Right cardiac atrium (tissue), 5 donors: ENCODE measurements around the gene IMMP2L. TPM values are rescaled to one million over a fixed set of nuclear protein-coding genes. Genes with fewer than 3 reads are reported as not detected.

Source experiments
- ATAC-seq, 2 donors: fragments of 200-7000 bp; cut with Tn5 transposase; one replicate each; pipeline versions ENCODE4 v1.8.0 to v1.9.1; 2020; ENCODE audit warnings: moderate library complexity in 2 of 2, mild to moderate bottlenecking in 1 of 2
- DNase-seq, 3 donors: peaks; one replicate each; pipeline ENCODE4 v3.0.0-alpha.2; 2020
- H3K27ac ChIP-seq: one replicate; pipeline ENCODE4 v1.5.1; 2013; ENCODE audit warnings: mild to moderate bottlenecking, low read length, control low read depth, moderate library complexity
- H3K27me3 ChIP-seq: one replicate; pipeline ENCODE4 v1.6.1; 2013; ENCODE audit not compliant: control insufficient read depth, insufficient read depth
- H3K4me1 ChIP-seq: one replicate; pipeline ENCODE4 v1.6.1; 2013; ENCODE audit warnings: low read length; ENCODE audit not compliant: control insufficient read depth, insufficient read depth
- H3K4me3 ChIP-seq: one replicate; pipeline ENCODE4 v1.5.1; 2013; ENCODE audit warnings: low read length, control low read depth
- H3K9me3 ChIP-seq: one replicate; pipeline ENCODE4 v1.6.1; 2013; ENCODE audit warnings: low read length; ENCODE audit not compliant: control insufficient read depth
- WGBS: extraction: QIAGEN DNeasy Blood & Tissue Kit; methylation state at CpG from one replicate; pipeline ENCODE4 v1.1.7; 2013; 5-methylcytosine and 5-hydroxymethylcytosine counted together
- intact Hi-C, 4 donors: fragments of 100-400 bp; cut with DNase I; formaldehyde crosslinking; loops; one replicate each; pipeline versions ENCODE4 v1.11.0 to v1.14.0; 2022 to 2023
- polyA plus RNA-seq: library from polyadenylated mRNA; stranded (reverse); fragments of 200-250 nt; gene quantifications from one replicate; pipeline ENCODE4 v1.2.3, GENCODE V29; 2013
- total RNA-seq, 4 donors: library from RNA; stranded (reverse); fragmentation: NEBNext Ultra II Directional; extraction: Animal tissue kit (Norgen Biotek cat#: 25700); gene quantifications; one replicate each; pipeline ENCODE4 v1.2.1, GENCODE V29; 2021
- donor health status: healthy with polysubstance abuse.
- donor health status: DM: no; HTN: yes; CAD: no.
- donor health status: DM: no; HTN: no; CAD: no.
- donor health status: DM: no; HTN: yes; CAD: no; lungs with severe emphysema.
- donor health status: DM: yes; HTN: yes; CAD: no.

Gene IMMP2L
- total and polyA plus RNA-seq, 5 donors: 6.6 to 16.2 (median 13.9) TPM

- Histone ChIP-seq H3K9me3 (no peaks in the 10 kb centered on the region), H3K27ac (no peak overlapping the region), H3K4me1 (no peaks in the 10 kb centered on the region), H3K27me3 (no peaks in the 10 kb centered on the region), H3K4me3 (no peak overlapping the region)
- intact Hi-C loops: no loop called here
- ATAC-seq (no peak), DNase-seq (no peak)
- WGBS: 93% methylated on average over 2 of the region's 2 CpGs
These were observed 858.1 kb downstream of the IMMP2L start for GRCh38 chr7:110704225-110704624.

- H3K4me1 ChIP-seq: no peaks in the 10 kb centered on the region
- H3K27ac ChIP-seq: no peak overlapping the region
- 79% methylated on average over 3 of the region's 3 CpGs for WGBS
- no peak for ATAC-seq
- intact Hi-C loops: no loop called here
- no peak for DNase-seq
- H3K27me3 ChIP-seq: no peaks in the 10 kb centered on the region
- no peak overlapping the region for H3K4me3 ChIP-seq
- no peaks in the 10 kb centered on the region for H3K9me3 ChIP-seq
These were observed 863.7 kb downstream of the IMMP2L start for GRCh38 chr7:110698576-110698975.

GRCh38 chr7:110693344-110693743 is 868.9 kb downstream of the IMMP2L start:
- Histone ChIP-seq H3K27ac (no peak overlapping the region), H3K27me3 (no peaks in the 10 kb centered on the region), H3K4me3 (no peak overlapping the region), H3K9me3 (no peaks in the 10 kb centered on the region), H3K4me1 (no peaks in the 10 kb centered on the region)
- intact Hi-C loops: no loop called here
- ATAC-seq (no peak), DNase-seq (no peak)

GRCh38 chr7:110688908-110689307 is 873.4 kb downstream of the IMMP2L start:
- no peak overlapping the region for H3K4me3 ChIP-seq
- 84% methylated on average over 2 of the region's 2 CpGs for WGBS
- no peaks in the 10 kb centered on the region for H3K9me3 ChIP-seq
- no peak for ATAC-seq
- no peak for DNase-seq
- H3K27me3 ChIP-seq: no peaks in the 10 kb centered on the region
- H3K27ac ChIP-seq: no peak overlapping the region
- H3K4me1 ChIP-seq: no peaks in the 10 kb centered on the region
- intact Hi-C loops: no loop called here

- H3K9me3 ChIP-seq: no peaks in the 10 kb centered on the region
- no peaks in the 10 kb centered on the region for H3K4me1 ChIP-seq
- H3K27me3 ChIP-seq: no peaks in the 10 kb centered on the region
- H3K4me3 ChIP-seq: no peak overlapping the region
- ATAC-seq (no peak), DNase-seq (no peak)
- intact Hi-C loops: no loop called here
- H3K27ac ChIP-seq: no peak overlapping the region
These were observed 876.4 kb downstream of the IMMP2L start for GRCh38 chr7:110685899-110686298.

GRCh38 chr7:110681941-110682340 is 880.4 kb downstream of the IMMP2L start:
- ATAC-seq (peak in 1 of 2 donors; percentile 75), DNase-seq (no peak)
- Histone ChIP-seq H3K9me3 (no peaks in the 10 kb centered on the region), H3K4me3 (no peak overlapping the region), H3K4me1 (no peaks in the 10 kb centered on the region), H3K27ac (no peak overlapping the region), H3K27me3 (no peaks in the 10 kb centered on the region)
- intact Hi-C loops: no loop called here
- WGBS: 27% methylated on average over 1 of the region's 1 CpG

GRCh38 chr7:110677405-110677804 is 884.9 kb downstream of the IMMP2L start:
- 60% methylated on average over 5 of the region's 5 CpGs for WGBS
- no peaks in the 10 kb centered on the region for H3K4me1 ChIP-seq
- H3K9me3 ChIP-seq: no peaks in the 10 kb centered on the region
- H3K27ac ChIP-seq: no peak overlapping the region
- H3K27me3 ChIP-seq: no peaks in the 10 kb centered on the region
- DNase-seq: no peak
- intact Hi-C loops: no loop called here
- no peak overlapping the region for H3K4me3 ChIP-seq
- no peak for ATAC-seq

GRCh38 chr7:110676785-110677184 is 885.5 kb downstream of the IMMP2L start:
- H3K4me3 ChIP-seq: no peak overlapping the region
- 93% methylated on average over 2 of the region's 2 CpGs for whole genome bisulfite sequencing
- no peaks in the 10 kb centered on the region for H3K27me3 ChIP-seq
- H3K9me3 ChIP-seq: no peaks in the 10 kb centered on the region
- H3K27ac ChIP-seq: no peak overlapping the region
- no peak for ATAC-seq
- no peaks in the 10 kb centered on the region for H3K4me1 ChIP-seq
- no peak for DNase-seq
- intact Hi-C loops: no loop called here

- no peak overlapping the region for H3K27ac ChIP-seq
- H3K4me1 ChIP-seq: no peaks in the 10 kb centered on the region
- intact Hi-C loops: no loop called here
- no peaks in the 10 kb centered on the region for H3K9me3 ChIP-seq
- no peak for ATAC-seq
- no peaks in the 10 kb centered on the region for H3K27me3 ChIP-seq
- no peak overlapping the region for H3K4me3 ChIP-seq
- 89% methylated on average over 4 of the region's 4 CpGs for WGBS
- no peak for DNase-seq
These were observed 886.7 kb downstream of the IMMP2L start for GRCh38 chr7:110675383-110676103.

GRCh38 chr7:110673148-110673547 is 889.1 kb downstream of the IMMP2L start:
- ATAC-seq (no peak), DNase-seq (no peak)
- intact Hi-C loops: no loop called here
- no peaks in the 10 kb centered on the region for H3K4me1 ChIP-seq
- H3K9me3 ChIP-seq: no peaks in the 10 kb centered on the region
- no peaks in the 10 kb centered on the region for H3K27me3 ChIP-seq
- 94% methylated on average over 1 of the region's 1 CpG for WGBS
- no peak overlapping the region for H3K4me3 ChIP-seq
- H3K27ac ChIP-seq: no peak overlapping the region

GRCh38 chr7:110669410-110669809 is 892.9 kb downstream of the IMMP2L start:
- 97% methylated on average over 5 of the region's 5 CpGs for WGBS

GRCh38 chr7:110664803-110665202 is 897.5 kb downstream of the IMMP2L start:
- H3K4me3 ChIP-seq: no peak overlapping the region
- DNase-seq (no peak), ATAC-seq (no peak)
- no peak overlapping the region for H3K27ac ChIP-seq
- 49% methylated on average over 4 of the region's 4 CpGs for WGBS
- intact Hi-C loops: no loop called here
- no peaks in the 10 kb centered on the region for H3K27me3 ChIP-seq
- no peaks in the 10 kb centered on the region for H3K4me1 ChIP-seq
- no peaks in the 10 kb centered on the region for H3K9me3 ChIP-seq

More at GRCh38 chr7:110669410-110669809, 892.9 kb downstream of the IMMP2L start:
- no peaks in the 10 kb centered on the region for H3K4me1 ChIP-seq
- no peak overlapping the region for H3K27ac ChIP-seq
- no peaks in the 10 kb centered on the region for H3K9me3 ChIP-seq
- intact Hi-C loops: no loop called here
- H3K4me3 ChIP-seq: no peak overlapping the region
- ATAC-seq (no peak), DNase-seq (no peak)
- no peaks in the 10 kb centered on the region for H3K27me3 ChIP-seq
